Transverse colon (tissue), 4 donors: ENCODE measurements around the gene MGAT5. TPM values are rescaled to one million over a fixed set of nuclear protein-coding genes. Genes with fewer than 3 reads are reported as not detected.

Source experiments
- DNase-seq: peaks from one replicate; pipeline ENCODE4 v3.0.0-alpha.2; 2019
- H3K27ac ChIP-seq, 4 donors: fragments of 200-600 bp; sonication (generic); 2 replicates each; pipeline ENCODE4 v1.5.1; 2016 to 2018; ENCODE audit warnings: inconsistent platforms in 4 of 4
- H3K27me3 ChIP-seq: fragments of 200-600 bp; sonication (generic); 2 replicates; pipeline ENCODE4 v1.5.1; 2017; ENCODE audit warnings: inconsistent platforms
- H3K36me3 ChIP-seq, 4 donors: fragments of 200-600 bp; sonication (generic); 2 replicates each; pipeline ENCODE4 v1.5.1; 2017 to 2019; ENCODE audit warnings: inconsistent platforms in 4 of 4
- H3K4me1 ChIP-seq, 4 donors: fragments of 200-600 bp; sonication (generic); 2 replicates each; pipeline ENCODE4 v1.5.1; 2017 to 2020; ENCODE audit warnings: inconsistent platforms in 4 of 4
- H3K4me3 ChIP-seq, 4 donors: fragments of 200-600 bp; sonication (generic); 1 replicate in 1 of 4; 2 replicates in 3 of 4; pipeline versions ENCODE4 v1.5.1 to v1.6.1; 2017 to 2019; ENCODE audit warnings: inconsistent platforms in 4 of 4
- H3K9me3 ChIP-seq, 2 donors: fragments of 200-600 bp; sonication (generic); 2 replicates each; pipeline ENCODE4 v1.5.1; 2017 to 2019; ENCODE audit warnings: inconsistent platforms in 2 of 2
- EP300 ChIP-seq: sonication (generic); formaldehyde crosslinking; IDR thresholded peaks from one replicate; pipeline ENCODE4 v1.6.1; 2017; ENCODE audit warnings: antibody characterized with exemption, low read depth
- POLR2A ChIP-seq: fragments of 450-650 bp; IDR thresholded peaks from one replicate; pipeline ENCODE4 v1.6.1; 2016; ENCODE audit warnings: antibody characterized with exemption, mild to moderate bottlenecking, moderate library complexity
- POLR2AphosphoS5 ChIP-seq, 3 donors: sonication (generic); formaldehyde crosslinking; IDR thresholded peaks; one replicate each; pipeline ENCODE4 v1.6.1; 2016; ENCODE audit warnings: antibody characterized with exemption in 3 of 3
- WGBS, 2 donors: methylation state at CpG; one replicate each; pipeline ENCODE4 v1.1.5; 2018; ENCODE audit warnings: low coverage in 1 of 2; 5-methylcytosine and 5-hydroxymethylcytosine counted together
- in situ Hi-C, 4 donors: fragments of 200-750 bp; cut with MboI; loops; one replicate each; pipeline versions ENCODE4 v1.15.0 to v1.15.1; 2017; ENCODE audit warnings: low sequenced_read_pairs in 3 of 4, low pct_ligation_motif_present in 1 of 4, low pct_unique_long_range_greater_than_20kb in 1 of 4
- intact Hi-C: fragments of 100-400 bp; cut with DNase I; formaldehyde crosslinking; loops from one replicate; pipeline ENCODE4 v1.15.1; 2023; ENCODE audit warnings: low total_unique reads
- total RNA-seq, 4 donors: library from RNA; depleted of rRNA; stranded (reverse); fragments of >200 nt; gene quantifications; one replicate each; pipeline ENCODE4 v1.1.0, GENCODE V29; 2016
- TF ChIP-seq, protein P1 (sequence below), 5 experiments: fragments of 200-600 bp in 3 of 5; fragments of 450-650 bp in 2 of 5; sonication (generic) in 3 of 5; IDR thresholded peaks; 1 replicate in 2 of 5; 2 replicates in 3 of 5; pipeline ENCODE4 v1.5.1; 2016 to 2017; ENCODE audit warnings: antibody characterized with exemption in 5 of 5, inconsistent platforms in 3 of 5, mild to moderate bottlenecking in 2 of 5, moderate library complexity in 1 of 5

The MGAT5 gene
- total RNA-seq, 4 donors from 2014 or later: 23.6 to 67.6 (median 55.2) TPM

GRCh38 chr2:134312482-134312881 is 58.6 kb downstream of the MGAT5 start:
- Histone ChIP-seq H3K36me3 (no peaks in the 10 kb centered on the region), H3K27ac (no peak overlapping the region), H3K4me1 (peaks cover 0 to 8% (median 0%) of the 10 kb centered on the region in 4 donors), H3K27me3 (no peaks in the 10 kb centered on the region), H3K9me3 (no peaks in the 10 kb centered on the region), H3K4me3 (no peak overlapping the region)
- in situ Hi-C loops: no loop called here
- intact Hi-C loops: no loop called here
- TF ChIP-seq POLR2AphosphoS5 (IDR thresholded peaks at IDR 0.05): no peak
- TF ChIP-seq, protein P1, sequence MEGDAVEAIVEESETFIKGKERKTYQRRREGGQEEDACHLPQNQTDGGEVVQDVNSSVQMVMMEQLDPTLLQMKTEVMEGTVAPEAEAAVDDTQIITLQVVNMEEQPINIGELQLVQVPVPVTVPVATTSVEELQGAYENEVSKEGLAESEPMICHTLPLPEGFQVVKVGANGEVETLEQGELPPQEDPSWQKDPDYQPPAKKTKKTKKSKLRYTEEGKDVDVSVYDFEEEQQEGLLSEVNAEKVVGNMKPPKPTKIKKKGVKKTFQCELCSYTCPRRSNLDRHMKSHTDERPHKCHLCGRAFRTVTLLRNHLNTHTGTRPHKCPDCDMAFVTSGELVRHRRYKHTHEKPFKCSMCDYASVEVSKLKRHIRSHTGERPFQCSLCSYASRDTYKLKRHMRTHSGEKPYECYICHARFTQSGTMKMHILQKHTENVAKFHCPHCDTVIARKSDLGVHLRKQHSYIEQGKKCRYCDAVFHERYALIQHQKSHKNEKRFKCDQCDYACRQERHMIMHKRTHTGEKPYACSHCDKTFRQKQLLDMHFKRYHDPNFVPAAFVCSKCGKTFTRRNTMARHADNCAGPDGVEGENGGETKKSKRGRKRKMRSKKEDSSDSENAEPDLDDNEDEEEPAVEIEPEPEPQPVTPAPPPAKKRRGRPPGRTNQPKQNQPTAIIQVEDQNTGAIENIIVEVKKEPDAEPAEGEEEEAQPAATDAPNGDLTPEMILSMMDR (IDR thresholded peaks at IDR 0.05): no peak
- no peak for TF ChIP-seq POLR2A
- TF ChIP-seq EP300: no peak
- no peak for DNase-seq
- 62 to 78% methylated on average over 8 of the region's 8 CpGs for WGBS, 2 donors

DNA sequence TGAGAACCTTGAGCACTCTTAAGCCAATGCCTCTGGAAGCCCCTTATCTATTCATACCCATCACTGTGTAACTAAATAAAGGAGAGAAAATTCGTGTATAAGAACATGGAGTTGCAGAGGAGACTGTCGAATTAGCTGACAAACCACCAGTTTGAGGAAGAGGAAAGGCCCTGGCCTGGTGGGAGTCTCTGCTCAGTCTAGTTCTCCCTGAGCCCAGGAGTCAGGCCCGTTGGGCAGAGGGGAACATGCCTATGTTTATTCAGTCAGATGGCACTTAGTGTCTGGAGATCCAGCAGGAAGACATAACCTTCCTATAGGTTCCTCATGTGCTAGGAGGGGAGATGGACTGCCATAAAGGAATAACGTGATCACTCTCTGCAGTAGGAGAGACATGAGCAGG is 60.3 kb downstream of the MGAT5 start:
- WGBS, 2 donors: 66 to 83% methylated on average over 2 to 4 of the region's 4 CpGs
- H3K27ac ChIP-seq: no peak overlapping the region

DNA sequence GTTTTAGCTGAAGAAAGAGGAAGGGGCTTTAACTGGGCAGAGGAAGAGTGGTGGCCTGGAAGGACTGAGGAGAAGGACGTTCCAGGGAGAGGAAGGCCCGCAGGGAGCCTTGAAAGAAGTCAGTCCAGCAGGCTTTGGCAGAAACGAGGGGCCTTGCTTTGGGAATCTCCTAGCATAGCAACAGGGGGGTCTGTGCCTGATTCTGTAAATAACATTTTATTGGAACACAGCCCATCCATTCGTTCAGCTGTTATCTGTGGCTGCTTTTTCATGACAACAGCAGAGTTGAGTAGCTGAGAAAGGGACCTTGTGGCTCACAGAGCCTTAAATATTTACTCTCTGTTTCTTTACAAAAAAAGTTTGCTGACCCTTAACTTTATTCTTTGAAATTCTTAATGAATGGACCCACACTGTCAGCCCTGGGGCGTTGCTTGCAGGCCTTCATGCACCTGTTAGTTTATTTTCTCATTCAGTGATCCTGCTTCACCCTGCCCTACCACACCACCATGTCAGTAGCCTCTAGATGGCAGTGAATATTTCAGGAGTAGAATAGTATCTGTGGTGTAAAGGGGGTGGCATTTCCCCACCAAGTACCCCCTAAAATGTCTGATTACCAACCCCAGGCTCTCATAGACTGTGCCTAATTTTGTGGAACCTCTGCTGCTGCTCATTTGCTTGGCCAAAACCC is 61.0 kb downstream of the MGAT5 start:
- Histone ChIP-seq H3K4me3 (no peak overlapping the region), H3K9me3 (no peaks in the 10 kb centered on the region), H3K27ac (no peak overlapping the region), H3K4me1 (peaks cover 0 to 8% (median 0%) of the 10 kb centered on the region in 4 donors), H3K27me3 (no peaks in the 10 kb centered on the region), H3K36me3 (no peaks in the 10 kb centered on the region)
- WGBS, 2 donors: 72 to 80% methylated on average over 3 to 5 of the region's 5 CpGs
- no peak for DNase-seq
- intact Hi-C loops (no loop called here), in situ Hi-C loops (no loop called here)
- TF ChIP-seq POLR2AphosphoS5 (IDR thresholded peaks at IDR 0.05) (no peak), POLR2A (no peak), EP300 (no peak)
- TF ChIP-seq, protein P1 (IDR thresholded peaks at IDR 0.05): no peak

More for the DNA sequence above, 60.3 kb downstream of the MGAT5 start:
- TF ChIP-seq POLR2A (no peak), POLR2AphosphoS5 (IDR thresholded peaks at IDR 0.05) (no peak), EP300 (no peak)
- TF ChIP-seq, protein P1 (IDR thresholded peaks at IDR 0.05): no peak
- Histone ChIP-seq H3K36me3 (no peaks in the 10 kb centered on the region), H3K4me3 (no peak overlapping the region), H3K4me1 (peaks cover 0 to 8% (median 0%) of the 10 kb centered on the region in 4 donors), H3K9me3 (no peaks in the 10 kb centered on the region), H3K27me3 (no peaks in the 10 kb centered on the region)
- no peak for DNase-seq
- intact Hi-C loops (no loop called here), in situ Hi-C loops (no loop called here)

- H3K4me1 ChIP-seq: peaks cover 0 to 8% (median 0%) of the 10 kb centered on the region in 4 donors
- DNase-seq: no peak
- WGBS, 2 donors: 94% methylated on average over 2 of the region's 2 CpGs; no CpG with 5 or more reads in 1 of the 2 donors
- H3K4me3 ChIP-seq: no peak overlapping the region
- H3K36me3 ChIP-seq: no peaks in the 10 kb centered on the region
- intact Hi-C loops: no loop called here
- no peaks in the 10 kb centered on the region for H3K9me3 ChIP-seq
- no peaks in the 10 kb centered on the region for H3K27me3 ChIP-seq
- in situ Hi-C loops: no loop called here
- H3K27ac ChIP-seq: no peak overlapping the region
- no peak for TF ChIP-seq EP300
- TF ChIP-seq, protein P1 (IDR thresholded peaks at IDR 0.05): no peak
- TF ChIP-seq POLR2A: no peak
- TF ChIP-seq POLR2AphosphoS5 (IDR thresholded peaks at IDR 0.05): no peak
Observed at GRCh38 chr2:134315471-134315870, 61.6 kb downstream of the MGAT5 start.
